OCI-LY3 (cell line): ENCODE results near the gene TGFBR3L.
A peak's percentile ranks its signal among the peaks of the same experiment; 100 is the strongest.

Source experiments
- H2AFZ ChIP-seq: fragments of 200-600, 300-600 bp; shearing (Covaris generic); 2 replicates; pipeline ENCODE4 v1.6.0; 2014; ENCODE audit warnings: antibody characterized with exemption, low read depth, low read length
- H3K27ac ChIP-seq: fragments of 200-600, 300-600 bp; sonication (generic); 2 replicates; pipeline ENCODE4 v1.5.1; 2014; ENCODE audit warnings: mild to moderate bottlenecking, low read length, moderate library complexity, mixed read lengths
- H3K27me3 ChIP-seq: fragments of 200-600, 300-600 bp; sonication (generic); 2 replicates; pipeline ENCODE4 v1.6.1; 2014; ENCODE audit warnings: low read depth, low read length, mixed read lengths
- H3K36me3 ChIP-seq: fragments of 200-600, 300-600 bp; sonication (generic); replicated peaks from 2 replicates; pipeline ENCODE3; 2014; ENCODE audit warnings: low read depth, low read length, mixed read lengths
- H3K4me1 ChIP-seq: fragments of 300-600, 200-600 bp; sonication (generic); 2 replicates; pipeline ENCODE4 v1.6.1; 2014; ENCODE audit warnings: low read length, mixed read lengths
- H3K4me2 ChIP-seq: fragments of 200-600, 300-600 bp; sonication (generic); 2 replicates; pipeline ENCODE4 v1.6.1; 2014; ENCODE audit warnings: low read length, mixed read lengths
- H3K4me3 ChIP-seq: fragments of 300-600, 200-600 bp; sonication (generic); 2 replicates; pipeline ENCODE4 v1.5.1; 2014; ENCODE audit warnings: antibody characterized with exemption, mild to moderate bottlenecking, low read length, moderate library complexity
- H3K79me2 ChIP-seq: fragments of 300-600, 200-600 bp; shearing (Covaris generic); 2 replicates; pipeline ENCODE4 v1.6.1; 2014; ENCODE audit warnings: mild to moderate bottlenecking, low read length, mixed read lengths
- H3K9ac ChIP-seq: fragments of 300-600, 200-600 bp; shearing (Covaris generic); 2 replicates; pipeline ENCODE4 v1.6.0; 2014; ENCODE audit warnings: mild to moderate bottlenecking, low read length, moderate library complexity
- H3K9me3 ChIP-seq: fragments of 200-600, 300-600 bp; shearing (Covaris generic); 2 replicates; pipeline ENCODE4 v1.6.1; 2014; ENCODE audit warnings: low read length, mixed read lengths; ENCODE audit not compliant: insufficient read depth
- H4K20me1 ChIP-seq: fragments of 200-600, 300-600 bp; sonication (generic); 2 replicates; pipeline ENCODE4 v1.6.1; 2016; ENCODE audit warnings: low read length, mixed read lengths; ENCODE audit not compliant: insufficient read depth
- EZH2phosphoT487 ChIP-seq: fragments of 200-600 bp; shearing (Covaris generic); IDR thresholded peaks from 2 replicates; pipeline ENCODE4 v1.6.1; 2018; ENCODE audit warnings: antibody characterized with exemption, mixed run types, low read depth
- TF ChIP-seq, protein P1 (sequence below): fragments of 200-600, 300-600 bp; sonication (generic); IDR thresholded peaks from 2 replicates; pipeline ENCODE4 v1.5.1; 2014; ENCODE audit warnings: antibody characterized with exemption, low read length, low read depth

Gene TGFBR3L

DNA sequence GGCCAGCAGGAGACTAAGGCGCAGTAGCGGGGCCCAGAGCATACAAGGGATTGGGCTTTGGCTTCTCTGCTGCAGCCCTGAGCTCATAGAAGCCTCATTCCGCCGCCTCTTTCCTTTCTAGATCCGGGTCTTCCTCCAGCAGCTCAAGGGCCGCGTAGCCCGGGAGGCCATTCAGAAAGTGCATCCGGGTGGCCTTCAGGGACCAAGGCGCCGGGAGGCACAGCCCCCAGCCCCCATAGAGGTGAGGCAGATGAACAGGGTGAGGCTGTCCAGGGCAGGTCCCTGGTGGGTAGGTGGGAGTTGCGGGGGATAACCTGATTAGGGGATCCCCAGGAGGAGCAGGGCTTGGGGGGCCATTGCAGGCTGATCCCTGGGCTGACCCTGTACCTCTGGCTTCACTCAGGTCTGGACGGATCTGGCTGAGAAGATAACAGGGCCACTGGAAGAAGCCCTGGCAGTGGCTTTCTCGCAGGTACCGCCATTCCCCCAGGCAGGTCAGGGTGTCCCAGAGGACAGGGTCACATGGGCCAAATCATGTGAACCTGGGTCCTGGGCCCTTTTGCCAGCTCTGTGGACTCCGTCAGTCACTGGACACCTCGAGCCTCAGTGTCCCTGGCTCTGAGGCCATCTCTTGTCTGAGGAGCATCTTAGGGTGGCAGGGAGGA lies 6.8 kb downstream of the TGFBR3L start:
- Histone ChIP-seq H3K4me2 (peak overlapping the region; percentile 74), H3K4me1 (peaks cover 8% of the 10 kb centered on the region), H4K20me1 (peaks cover 7% of the 10 kb centered on the region; the same call in 1 of the 2 replicates), H2AFZ (no peak overlapping the region), H3K9ac (peak overlapping the region; percentile 49), H3K79me2 (no peaks in the 10 kb centered on the region), H3K27ac (no peak overlapping the region), H3K27me3 (no peaks in the 10 kb centered on the region), H3K9me3 (no peaks in the 10 kb centered on the region), H3K36me3 (peaks cover 10% of the 10 kb centered on the region), H3K4me3 (peak overlapping the region; percentile 81)
- no peak for TF ChIP-seq EZH2phosphoT487
- TF ChIP-seq, protein P1, sequence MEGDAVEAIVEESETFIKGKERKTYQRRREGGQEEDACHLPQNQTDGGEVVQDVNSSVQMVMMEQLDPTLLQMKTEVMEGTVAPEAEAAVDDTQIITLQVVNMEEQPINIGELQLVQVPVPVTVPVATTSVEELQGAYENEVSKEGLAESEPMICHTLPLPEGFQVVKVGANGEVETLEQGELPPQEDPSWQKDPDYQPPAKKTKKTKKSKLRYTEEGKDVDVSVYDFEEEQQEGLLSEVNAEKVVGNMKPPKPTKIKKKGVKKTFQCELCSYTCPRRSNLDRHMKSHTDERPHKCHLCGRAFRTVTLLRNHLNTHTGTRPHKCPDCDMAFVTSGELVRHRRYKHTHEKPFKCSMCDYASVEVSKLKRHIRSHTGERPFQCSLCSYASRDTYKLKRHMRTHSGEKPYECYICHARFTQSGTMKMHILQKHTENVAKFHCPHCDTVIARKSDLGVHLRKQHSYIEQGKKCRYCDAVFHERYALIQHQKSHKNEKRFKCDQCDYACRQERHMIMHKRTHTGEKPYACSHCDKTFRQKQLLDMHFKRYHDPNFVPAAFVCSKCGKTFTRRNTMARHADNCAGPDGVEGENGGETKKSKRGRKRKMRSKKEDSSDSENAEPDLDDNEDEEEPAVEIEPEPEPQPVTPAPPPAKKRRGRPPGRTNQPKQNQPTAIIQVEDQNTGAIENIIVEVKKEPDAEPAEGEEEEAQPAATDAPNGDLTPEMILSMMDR: no peak

DNA sequence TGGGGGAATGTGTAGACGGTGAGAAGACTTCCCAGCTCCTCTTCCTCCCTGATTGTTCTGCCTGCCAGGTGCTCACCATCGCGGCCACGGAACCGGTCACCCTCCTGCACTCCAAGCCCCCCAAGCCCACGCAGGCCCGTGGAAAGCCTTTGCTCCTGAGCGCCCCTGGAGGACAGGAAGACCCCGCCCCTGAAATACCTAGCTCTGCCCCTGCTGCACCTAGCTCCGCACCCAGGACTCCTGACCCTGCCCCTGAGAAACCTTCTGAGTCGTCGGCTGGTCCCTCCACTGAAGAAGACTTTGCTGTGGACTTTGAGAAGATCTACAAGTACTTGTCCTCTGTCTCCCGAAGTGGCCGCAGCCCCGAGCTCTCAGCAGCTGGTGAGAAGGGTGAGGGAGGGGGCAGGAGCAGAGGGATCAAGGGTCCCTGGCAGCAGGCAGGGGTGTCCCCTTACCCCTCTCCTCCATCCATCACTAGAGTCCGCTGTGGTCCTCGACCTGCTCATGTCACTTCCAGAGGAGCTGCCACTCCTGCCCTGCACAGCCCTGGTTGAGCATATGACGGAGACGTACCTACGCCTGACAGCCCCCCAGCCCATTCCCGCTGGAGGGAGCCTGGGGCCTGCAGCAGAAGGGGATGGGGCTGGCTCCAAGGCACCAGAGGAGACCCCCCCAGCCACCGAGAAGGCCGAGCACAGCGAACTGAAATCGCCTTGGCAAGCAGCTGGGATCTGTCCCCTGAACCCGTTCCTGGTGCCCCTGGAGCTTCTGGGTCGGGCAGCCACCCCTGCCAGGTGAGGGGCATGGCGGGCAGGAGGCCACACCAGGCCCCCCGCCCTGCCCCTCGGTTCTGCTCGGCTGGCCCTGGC lies 7.6 kb downstream of the TGFBR3L start:
- Histone ChIP-seq H4K20me1 (peaks cover 7% of the 10 kb centered on the region; the same call in 1 of the 2 replicates), H3K27me3 (no peaks in the 10 kb centered on the region), H3K9me3 (no peaks in the 10 kb centered on the region), H3K9ac (no peak overlapping the region), H3K4me1 (peaks cover 8% of the 10 kb centered on the region), H3K4me2 (0 out of 2 replicates have a peak overlapping the region, but pooled peaks have one; percentile 74), H3K36me3 (peaks cover 14% of the 10 kb centered on the region), H3K4me3 (no peak overlapping the region), H3K79me2 (no peaks in the 10 kb centered on the region), H2AFZ (no peak overlapping the region), H3K27ac (no peak overlapping the region)
- TF ChIP-seq, protein P1: no peak
- TF ChIP-seq EZH2phosphoT487: no peak

DNA sequence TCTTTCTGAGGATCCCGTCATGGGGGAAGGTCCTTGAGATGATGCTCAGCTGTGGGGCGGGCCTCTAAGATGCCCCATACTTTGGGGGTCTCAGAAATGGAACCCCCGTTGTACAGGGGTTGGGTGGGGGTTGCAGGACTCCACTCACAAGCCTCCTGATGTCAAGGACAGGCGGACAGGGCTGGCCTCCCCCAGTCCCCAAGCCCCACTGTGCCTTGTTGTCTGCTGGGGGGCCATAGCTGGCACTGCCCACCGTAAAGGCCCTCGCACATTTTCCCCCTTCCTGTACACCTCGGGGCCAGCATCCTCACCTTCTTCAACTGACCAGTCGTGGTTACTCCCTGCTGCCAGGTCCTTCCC lies 8.2 kb downstream of the TGFBR3L start:
- TF ChIP-seq, protein P1: no peak
- no peak for TF ChIP-seq EZH2phosphoT487
- Histone ChIP-seq H3K27me3 (no peaks in the 10 kb centered on the region), H3K4me1 (peaks cover 8% of the 10 kb centered on the region), H3K9ac (no peak overlapping the region), H3K36me3 (peaks cover 14% of the 10 kb centered on the region), H3K4me2 (no peak overlapping the region), H4K20me1 (peaks cover 7% of the 10 kb centered on the region; the same call in 1 of the 2 replicates), H3K79me2 (no peaks in the 10 kb centered on the region), H3K9me3 (no peaks in the 10 kb centered on the region), H2AFZ (no peak overlapping the region), H3K27ac (no peak overlapping the region), H3K4me3 (no peak overlapping the region)
